Measurements from ENCODE around the gene SEC16A.
"Not testable (repeated sequence)": the region's sequence is repeated elsewhere in the genome, so short reads cannot be mapped to it uniquely, and the experiment has no call there.

Gene SEC16A

GRCh38 chr9:136439481-136440408 lies 43.1 kb downstream of the SEC16A start, which contains the start of gene INPP5E:
TSS of gene INPP5E (minus strand) at chr9:136439845. CDS start at chr9:136439419, 426 bp downstream.
- DNase-seq: peak; percentile 62 to 72

DNA sequence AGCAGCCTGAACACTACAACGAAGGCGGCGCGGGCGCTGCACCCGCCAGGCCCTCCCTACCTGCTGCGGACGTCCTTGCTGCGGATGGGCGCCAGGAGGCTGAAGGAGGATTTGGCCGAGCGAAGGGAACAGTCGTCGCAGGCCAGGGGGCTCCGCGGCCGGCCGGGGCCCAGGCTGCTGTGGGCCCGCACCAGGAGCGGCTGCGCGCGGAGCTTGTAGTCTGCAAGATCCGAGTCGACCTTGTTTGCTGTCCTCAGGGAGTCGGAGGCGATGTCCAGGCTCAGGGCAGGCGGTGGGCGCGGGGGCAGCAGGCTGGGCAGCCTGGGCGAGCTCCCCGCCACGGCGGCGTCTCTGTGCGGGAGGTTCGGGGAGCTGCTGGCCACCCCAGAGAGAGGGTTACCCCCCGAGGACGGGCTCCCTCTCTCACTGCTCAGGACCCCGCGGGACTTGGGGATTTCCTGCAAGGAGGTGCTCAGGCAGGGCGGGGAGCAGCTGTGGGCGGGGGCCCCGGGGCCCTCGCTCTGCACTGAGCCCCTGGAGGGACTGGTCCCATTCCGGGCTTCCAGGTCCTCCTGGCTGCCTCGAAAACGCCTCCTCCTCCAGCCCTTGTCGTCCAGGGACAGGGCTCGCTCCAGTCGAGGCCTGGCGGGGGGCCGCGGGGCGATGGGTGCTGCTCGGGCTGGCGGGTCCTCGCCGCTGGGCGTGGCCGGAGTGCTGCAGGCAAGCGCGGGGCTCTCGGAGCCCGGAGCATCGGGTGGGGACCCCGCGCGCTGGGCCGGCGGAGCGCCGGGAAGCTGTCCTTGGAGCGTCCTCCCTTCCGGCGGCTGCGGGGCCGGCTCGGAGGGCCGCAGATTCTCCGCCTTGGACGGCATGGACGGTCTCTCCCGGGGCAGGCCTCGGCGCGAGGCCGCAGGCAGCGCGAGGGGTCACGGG lies 44.0 kb downstream of the SEC16A start:
- peak; percentile 5 to 14 for DNase-seq

GRCh38 chr9:136437839-136438547 lies 44.8 kb downstream of the SEC16A start:
- DNase-seq: no peak

DNA sequence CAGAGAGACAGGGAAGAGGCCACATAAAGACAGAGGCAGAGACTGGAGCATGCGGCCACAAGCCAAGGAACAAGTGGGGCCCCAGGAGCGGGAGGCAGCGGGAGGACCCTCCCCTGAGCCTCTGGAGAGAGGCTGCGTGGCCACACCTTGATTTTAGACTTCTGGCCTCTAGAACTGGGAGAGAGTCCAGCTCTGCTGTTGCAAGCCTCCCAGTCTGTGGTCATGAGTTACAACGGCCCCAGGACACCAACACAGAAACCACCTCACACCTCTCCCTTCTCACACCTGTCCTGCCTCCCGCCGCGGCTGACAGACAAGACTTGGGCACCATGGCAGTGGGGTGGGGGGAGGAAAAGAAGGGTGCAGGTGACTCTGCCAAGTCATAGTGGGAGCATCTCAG lies 45.4 kb downstream of the SEC16A start:
- no peak for DNase-seq

DNA sequence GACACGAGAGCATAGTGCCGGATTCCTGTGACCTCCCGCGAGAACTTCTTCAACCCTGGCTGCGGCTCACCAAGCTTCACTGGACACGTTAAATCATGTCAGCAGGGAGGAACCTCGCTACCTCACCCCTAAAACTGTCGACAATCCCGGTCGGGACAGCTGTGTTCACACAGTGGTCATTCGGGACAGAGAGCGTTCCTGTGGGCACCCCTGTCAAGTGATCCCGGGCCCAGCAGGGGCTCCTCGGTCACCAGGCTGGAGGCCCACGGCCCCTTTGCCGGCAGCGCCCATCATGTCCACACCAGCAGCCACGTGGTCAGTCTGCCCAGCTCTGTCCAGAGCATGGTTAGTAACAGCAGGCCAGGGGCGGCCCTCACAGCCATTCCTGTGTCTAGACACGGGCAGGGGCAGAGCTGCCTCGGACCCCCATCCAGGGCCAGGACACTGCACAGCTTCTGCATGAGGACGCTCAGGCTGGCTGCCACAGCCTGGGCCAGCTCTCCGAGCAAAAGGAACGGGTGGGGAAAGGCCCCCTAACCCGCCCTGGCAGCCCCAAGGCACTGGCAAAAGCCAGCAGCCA lies 46.7 kb downstream of the SEC16A start:
- DNase-seq: no peak

DNA sequence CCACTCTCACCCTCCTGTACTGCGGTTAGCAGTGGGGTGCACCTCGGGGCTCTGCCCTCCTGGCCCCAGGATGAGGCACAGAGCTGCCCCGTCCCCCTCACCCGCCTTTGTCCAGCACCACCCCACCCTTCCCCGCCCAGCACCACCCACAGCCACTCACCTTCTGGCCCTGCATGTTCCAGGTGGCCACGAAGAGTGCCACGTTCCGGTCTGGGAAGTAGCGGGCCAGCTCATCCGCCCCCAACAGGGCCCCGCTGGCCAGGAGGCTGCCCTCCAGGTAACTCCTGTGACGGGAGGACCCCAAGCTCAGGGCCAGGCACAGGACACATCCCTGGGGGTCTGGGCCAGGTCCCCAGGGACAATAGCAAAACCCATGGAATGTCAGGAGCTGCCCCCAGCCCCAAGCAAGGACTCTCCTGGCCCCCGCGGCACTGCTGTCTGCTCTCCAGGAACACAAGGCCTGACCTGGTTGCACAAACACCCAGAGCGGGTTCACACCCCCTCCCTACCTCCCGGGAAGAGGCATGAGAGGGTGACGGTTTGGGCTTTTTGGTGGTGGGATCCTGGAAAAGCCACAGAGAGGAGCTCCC lies 48.2 kb downstream of the SEC16A start:
- no peak for DNase-seq

DNA sequence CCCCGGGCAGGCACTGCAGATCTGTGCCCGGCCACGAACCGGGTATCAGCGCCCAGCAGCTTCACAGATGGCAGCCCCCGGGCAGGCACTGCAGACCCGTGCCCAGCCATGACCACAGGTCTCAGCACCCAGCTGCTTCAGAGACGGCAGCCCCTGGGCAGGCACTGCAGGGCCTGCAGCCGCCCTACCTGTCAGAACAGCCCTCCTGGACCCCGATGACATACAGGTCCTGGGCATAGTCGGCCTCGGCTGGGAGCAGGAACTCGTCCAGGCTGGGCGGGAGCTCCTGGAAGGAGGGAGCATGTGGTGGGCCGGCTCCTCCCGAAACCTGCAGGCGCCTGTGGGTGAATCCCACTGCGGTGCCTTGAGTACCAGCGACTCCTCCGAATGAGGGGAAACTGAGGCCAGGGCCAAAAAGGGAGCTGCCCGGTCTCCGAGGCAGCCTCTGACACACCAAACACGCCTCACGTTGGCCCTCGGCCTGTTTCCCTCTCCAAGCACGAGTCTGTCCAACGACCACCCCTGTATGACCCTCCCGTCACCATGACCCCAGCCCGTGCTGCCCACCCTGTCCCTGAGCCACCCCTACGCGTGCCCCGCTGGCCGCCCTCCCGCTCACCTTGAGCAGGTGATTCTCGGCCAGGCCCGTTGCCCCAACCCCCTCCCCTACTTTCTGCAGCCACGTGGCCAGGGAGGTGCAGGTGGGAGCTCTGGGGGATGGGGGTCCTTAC lies 48.8 kb downstream of the SEC16A start:
- DNase-seq: no peak

GRCh38 chr9:136433043-136433715 lies 49.7 kb downstream of the SEC16A start:
- DNase-seq: no peak

DNA sequence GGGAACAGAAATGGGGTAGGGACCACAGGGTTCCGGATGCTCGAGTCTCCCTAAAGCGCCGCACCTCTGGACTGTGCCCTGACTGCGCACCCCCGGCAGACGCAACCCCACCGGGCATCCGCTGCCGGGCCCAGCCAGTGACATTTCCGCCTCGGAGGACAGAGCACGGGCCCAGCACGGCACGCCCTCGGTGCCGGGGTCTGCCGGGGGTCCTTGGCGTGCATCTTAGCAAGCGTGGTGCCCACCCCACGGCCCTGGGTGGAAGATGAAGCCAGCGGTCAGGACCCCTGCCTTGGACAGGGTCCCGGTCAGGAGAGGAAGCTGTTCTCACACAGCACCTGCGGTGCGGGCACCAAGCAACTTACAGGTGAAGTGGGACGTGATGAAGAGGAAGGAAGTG lies 50.2 kb downstream of the SEC16A start:
- DNase-seq: no peak

GRCh38 chr9:136431782-136432350 lies 51.0 kb downstream of the SEC16A start:
- DNase-seq: no peak

DNA sequence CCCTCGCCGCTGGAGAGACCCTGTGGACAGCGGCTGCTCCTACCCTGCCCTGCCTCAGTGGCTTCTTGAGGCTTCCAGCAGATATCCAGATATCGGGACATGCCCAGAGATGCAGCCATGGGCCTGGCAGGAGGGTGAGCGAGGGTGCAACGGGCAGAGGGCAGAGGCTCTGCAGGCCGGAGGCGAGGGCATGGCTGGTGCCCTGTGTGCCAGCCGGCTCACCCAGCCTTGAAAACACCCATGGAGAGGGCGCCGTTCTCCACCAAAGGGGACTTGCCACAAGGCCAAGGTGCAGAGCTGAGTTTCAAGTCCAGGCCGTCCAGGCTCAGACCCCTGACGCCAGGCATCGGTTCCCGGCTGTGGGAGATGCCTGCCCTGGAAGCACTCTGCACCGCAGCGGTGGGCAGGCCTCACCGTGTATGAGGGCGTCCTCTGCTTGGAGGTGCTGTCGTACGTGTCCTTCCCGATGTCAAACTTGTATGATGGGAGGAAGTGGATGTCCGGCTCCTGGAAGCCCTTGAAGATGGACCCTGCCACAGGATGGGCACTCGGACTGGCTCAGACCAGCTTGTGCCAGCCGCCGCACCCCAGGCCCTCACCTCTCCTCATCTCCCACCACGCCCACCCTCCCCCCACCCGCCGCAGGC lies 52.1 kb downstream of the SEC16A start:
- no peak for DNase-seq

DNA sequence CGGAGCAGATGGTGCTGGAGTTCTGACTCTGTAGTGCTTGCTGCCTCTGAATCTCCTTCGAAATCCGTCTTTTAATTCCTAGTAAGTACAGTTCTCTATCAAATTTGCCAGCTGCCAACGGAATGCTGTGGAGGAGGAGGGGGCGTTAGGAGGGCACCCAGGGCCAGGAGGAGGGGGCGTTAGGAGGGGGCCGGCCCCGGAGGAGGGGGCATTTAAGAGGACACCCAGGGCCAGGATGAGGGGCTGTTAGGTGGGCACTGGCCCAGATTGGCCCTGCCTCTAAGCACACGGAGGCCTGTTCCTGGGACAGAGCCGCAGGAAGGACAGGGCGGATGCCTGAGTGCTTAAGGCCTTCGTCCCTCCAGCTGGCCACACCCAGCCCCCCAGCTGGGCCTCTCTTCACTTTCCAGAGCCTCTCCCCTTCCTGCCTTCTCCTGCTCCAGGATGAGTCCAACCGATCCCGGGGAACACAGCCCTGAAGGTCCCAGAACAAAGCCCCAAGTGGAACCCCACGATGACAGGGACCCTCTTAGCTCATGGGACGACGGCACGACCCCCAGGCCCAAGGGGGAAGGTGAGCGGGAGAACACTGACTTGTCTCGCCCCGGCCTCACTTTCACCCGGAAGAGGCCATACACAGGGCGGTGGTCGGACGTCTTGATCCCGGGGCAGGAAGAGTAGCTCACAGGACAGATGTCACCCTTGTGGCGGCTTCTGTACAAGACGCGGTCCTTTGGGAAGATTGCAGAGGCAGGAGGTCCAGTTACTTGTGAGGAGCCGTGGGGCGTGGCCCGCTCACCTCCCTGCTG lies 53.0 kb downstream of the SEC16A start:
- DNase-seq: no peak

DNA sequence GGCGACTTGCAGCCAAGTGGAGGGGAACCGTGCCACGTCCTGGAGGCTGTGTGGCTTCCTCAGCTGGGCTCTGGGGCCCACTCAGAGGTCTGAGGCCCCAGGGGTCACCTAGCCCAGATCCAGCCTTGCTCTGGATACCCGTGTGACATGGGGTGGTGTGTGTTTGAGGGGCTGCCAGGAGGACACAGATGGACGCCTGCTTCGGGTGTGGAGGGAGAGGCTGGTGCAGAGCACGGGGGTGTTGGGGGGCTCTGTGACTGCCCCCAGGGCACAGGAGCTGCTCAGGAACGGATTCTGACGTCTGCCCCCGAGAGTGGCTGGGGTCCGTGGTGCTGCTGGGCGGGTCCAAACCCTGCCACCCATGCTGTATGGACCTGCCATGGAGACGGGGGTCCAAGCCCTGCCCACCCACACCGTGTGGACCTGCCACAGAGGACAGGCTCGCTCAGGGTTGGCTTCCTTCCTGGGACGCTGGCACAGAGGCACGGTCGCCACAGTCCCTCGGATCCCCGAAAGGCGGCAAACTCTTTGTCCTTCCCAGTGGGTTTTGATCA lies 53.7 kb downstream of the SEC16A start:
- DNase-seq: no peak

DNA sequence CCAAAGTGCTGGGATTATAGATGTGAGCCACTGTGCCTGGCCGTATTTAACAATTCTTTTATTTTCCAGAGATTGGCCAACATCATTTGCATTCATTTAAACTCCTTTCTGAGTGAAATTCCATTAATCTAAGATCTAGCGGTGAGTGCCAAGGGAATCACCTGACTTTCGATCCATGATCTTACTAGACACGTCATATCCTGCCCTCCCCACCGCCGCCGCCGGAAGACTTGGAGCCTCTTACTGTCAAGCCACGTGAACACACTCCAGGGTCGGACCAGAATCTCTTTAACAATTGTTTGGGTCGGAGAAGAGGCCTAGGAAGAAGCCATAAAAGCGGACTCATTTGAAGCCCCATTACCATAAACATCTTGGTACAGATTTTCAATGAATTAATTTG lies 56.1 kb downstream of the SEC16A start:
- no peak for DNase-seq

DNA sequence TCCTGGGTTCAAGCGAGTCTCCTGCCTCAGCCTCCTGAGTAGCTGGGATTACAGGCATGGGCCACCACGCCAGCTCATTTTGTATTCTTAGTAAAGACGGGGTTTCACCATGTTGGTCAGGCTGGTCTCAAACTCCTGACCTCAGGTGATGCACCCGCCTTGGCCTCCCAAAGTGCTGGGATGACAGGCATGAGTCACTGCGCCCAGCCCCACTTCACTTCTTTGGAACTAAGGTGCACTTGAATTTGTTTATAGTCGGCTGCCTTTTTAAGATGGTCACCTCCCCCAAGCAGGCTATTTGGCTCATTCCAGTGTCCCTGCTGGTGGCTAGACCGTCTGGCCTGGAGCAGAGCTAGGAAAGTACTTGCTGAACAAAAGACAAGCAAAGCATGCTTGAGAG lies 57.5 kb downstream of the SEC16A start:
- not testable (repeated sequence) for DNase-seq

DNA sequence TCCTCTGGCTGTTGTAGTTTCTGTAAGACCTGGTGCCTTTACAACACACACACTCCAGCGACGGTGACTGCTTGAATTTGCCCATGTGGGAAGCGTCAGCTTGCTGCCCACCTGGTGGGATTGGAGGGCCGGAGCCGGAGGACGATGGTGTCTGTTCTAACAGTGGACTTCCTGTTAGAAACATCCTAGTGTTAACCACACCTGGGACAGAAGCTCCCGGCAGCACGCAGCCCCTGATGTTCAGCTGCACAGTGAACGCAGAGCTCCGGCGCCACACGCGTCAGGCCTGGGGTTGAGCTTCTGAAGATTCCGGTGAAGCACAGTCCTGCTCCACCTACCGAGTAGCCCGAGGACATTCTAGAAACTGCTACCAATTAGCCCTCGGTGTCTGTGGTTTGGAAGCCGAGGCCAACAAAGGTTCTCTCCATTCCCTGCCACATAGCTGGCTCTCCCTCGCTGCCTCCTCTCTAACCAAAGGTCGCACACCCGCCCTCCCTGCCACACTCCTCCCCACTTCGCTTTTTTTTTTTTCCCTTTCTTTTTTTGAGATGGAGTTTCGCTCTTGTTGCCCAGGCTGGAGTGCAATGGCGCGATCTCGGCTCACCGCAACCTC lies 58.0 kb downstream of the SEC16A start:
- no peak for DNase-seq

GRCh38 chr9:136423432-136424146 lies 59.3 kb downstream of the SEC16A start:
- no peak for DNase-seq
